Head of caudate nucleus (tissue), 42 donors: ENCODE data around the gene PXYLP1.

ENCODE experiments used
- DNase-seq, 42 donors: peaks; one replicate each; pipeline versions ENCODE4 v3.0.0 to v3.0.0-alpha.2; 2020 to 2021; ENCODE audit warnings: mixed read lengths in 7 of 42
- intact Hi-C: fragments of 100-400 bp; cut with DNase I; formaldehyde crosslinking; loops from one replicate; pipeline ENCODE4 v1.15.0; 2022

Gene PXYLP1

GRCh38 chr3:141262308-141262705 is 30.7 kb downstream of the PXYLP1 start:
- intact Hi-C loops, result no loop called here
- DNase-seq, result no peak

DNA sequence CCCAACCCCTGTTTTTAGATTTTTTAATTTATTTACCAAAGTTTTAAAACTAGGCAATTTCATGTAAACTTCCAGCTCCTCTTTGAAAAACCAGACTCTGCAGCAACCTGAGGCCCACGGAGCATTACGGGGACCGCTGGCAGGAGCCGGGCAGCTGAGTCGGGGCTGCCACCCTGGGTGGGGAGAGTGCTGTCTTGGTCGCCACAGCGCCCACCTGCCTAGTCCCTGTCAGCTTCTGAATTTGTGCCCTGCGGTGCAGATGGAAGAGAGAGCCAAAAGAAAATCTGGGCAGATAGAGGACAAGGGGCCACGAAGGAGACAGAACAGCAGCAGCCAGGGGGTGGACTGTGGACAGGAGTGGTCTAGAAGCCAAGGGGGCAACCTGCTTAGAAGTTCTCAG is 34.6 kb downstream of the PXYLP1 start:
- intact Hi-C loops, result no loop called here

DNA sequence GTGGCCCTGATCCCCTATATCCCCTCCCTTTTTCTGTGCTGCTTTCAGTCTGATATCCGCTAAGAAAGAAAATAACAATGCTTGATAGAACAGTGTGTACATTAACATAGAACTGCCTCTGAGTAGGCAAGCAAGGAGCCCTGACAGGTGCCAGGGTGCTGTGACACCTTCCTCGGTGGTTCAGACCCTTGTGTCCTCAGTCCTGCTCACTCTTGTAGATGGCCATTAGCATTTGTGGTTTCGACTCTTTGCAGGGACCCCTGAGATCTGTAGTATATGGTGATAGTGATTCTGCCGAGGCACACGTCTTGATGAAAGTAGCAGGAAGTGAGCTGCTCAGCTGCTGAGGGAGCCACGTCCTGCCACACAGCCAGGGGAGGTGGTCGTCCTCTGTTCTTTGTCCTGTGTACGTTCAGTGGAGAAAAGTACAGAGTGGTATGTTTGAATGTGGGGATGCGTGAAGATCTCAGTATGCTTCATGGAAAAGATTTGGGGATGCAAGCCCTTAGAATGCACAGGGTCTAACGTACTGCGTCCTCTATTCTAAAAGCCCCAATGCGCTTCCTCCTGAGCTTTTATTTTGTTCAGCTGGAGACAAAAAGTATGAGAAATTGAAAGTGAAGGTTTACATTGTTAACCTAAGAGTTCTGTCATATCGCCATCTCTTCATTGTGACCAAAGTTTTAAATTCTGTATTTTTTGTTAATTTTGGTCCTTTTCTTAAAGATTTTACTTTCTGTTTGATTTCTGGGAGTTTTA is 35.4 kb downstream of the PXYLP1 start:
- DNase-seq, result no peak
- intact Hi-C loops, result no loop called here

More for the DNA sequence above, 34.6 kb downstream of the PXYLP1 start:
- DNase-seq, result no peak

DNA sequence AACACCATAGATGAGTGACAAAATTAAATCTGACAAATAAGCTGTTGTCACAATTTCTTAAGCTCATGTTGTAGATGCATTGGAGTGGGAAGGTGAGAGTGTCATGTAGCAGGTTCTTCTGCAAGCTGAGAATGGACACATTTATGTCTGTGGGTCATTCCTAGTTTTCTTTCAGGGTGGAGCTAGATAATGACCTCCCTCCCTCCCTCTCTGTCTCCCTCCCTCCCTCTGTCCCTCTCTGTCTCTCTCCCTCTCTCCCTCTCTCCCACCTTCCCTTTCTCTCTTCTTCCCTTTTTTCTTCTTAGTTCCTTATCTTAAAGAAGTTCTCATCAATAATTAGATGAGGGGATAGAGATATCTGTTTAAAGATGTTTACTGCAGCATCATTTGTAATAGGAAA is 36.0 kb downstream of the PXYLP1 start:
- DNase-seq, result no peak
- intact Hi-C loops, result no loop called here

- DNase-seq, result no peak
- intact Hi-C loops, result no loop called here
These were observed 36.7 kb downstream of the PXYLP1 start for GRCh38 chr3:141268306-141268705.

GRCh38 chr3:141268791-141269190 is 37.2 kb downstream of the PXYLP1 start:
- DNase-seq, result no peak
- intact Hi-C loops, result no loop called here

- no peak for DNase-seq
These were observed 38.3 kb downstream of the PXYLP1 start for GRCh38 chr3:141269961-141270360.

GRCh38 chr3:141271279-141272030 is 39.8 kb downstream of the PXYLP1 start:
- no peak for DNase-seq
- intact Hi-C loops, result no loop called here

More at GRCh38 chr3:141269961-141270360, 38.3 kb downstream of the PXYLP1 start:
- intact Hi-C loops, result no loop called here

GRCh38 chr3:141272906-141273662 is 41.5 kb downstream of the PXYLP1 start:
- intact Hi-C loops, result no loop called here
- peak in 1 of 42 donors; percentile 18 for DNase-seq

GRCh38 chr3:141273700-141274410 is 42.2 kb downstream of the PXYLP1 start:
- intact Hi-C loops, result no loop called here
- no peak for DNase-seq

GRCh38 chr3:141274411-141275031 is 42.9 kb downstream of the PXYLP1 start:
- intact Hi-C loops, result loop anchor here (5.0 kb wide), 1 partner anchor 42 kb away; the partner anchor contains the start of gene PXYLP1
- DNase-seq, result peak in 1 of 42 donors; percentile 35

DNA sequence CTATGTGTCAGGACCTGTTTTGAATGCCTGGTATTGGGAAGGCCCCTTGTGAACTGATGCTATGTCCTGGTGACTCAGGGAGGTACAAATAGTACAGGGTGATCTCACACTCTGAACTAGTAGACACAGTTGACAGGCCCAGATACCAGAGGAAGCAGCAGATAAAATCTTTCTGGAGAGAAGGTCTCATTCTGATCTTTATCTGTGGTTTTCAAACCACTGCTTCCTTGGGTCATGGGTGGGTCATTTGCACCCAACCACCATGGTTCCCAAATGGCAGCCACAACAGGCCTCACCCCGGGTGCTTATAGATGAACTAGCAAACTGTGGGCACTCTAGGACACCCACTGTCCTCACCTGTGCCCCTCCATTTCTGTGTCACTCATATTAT is 43.4 kb downstream of the PXYLP1 start:
- intact Hi-C loops, result loop anchor here (5.0 kb wide), 1 partner anchor 43 kb away; the partner anchor contains the start of gene PXYLP1
- peak in 1 of 42 donors; percentile 31 for DNase-seq

DNA sequence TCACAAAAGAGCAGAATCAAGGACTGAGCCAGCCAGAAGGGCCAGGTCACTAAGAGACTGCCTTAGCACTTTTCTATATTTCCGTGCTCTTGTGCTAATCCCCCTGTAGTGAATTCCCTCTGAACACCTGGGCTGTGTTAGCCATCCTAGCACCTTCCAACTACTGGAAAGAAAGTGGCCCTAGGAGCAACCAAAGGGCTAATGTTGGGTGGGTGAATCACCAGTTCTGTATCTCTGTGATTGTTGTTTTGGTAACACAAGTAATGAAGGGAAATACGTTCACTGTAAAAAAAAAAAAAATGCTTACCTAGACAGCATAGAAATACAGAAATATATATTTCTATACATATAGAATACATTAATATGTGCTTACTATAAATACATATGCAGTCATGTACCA is 43.9 kb downstream of the PXYLP1 start:
- intact Hi-C loops, result loop anchor here (5.0 kb wide), 1 partner anchor 43 kb away; the partner anchor contains the start of gene PXYLP1
- DNase-seq, result no peak

DNA sequence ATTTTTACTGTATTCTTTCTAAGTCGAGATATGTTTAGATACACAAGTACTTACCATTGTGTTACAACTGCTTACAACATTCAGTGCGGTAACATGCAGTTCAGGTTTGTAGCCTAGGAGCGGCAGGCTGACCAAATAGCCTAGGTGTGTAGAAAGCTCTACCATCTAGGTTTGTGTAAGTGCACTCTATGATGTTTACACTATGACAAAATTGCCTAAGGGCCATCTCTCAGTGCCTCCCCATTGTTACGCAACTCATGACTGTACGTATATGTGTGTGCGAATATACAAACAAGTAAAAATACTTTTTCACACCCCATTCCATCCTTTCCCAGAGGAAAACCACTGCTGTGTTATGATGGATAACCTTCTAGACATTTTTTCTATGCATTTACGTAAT is 44.3 kb downstream of the PXYLP1 start:
- intact Hi-C loops, result loop anchor here (5.0 kb wide), 1 partner anchor 44 kb away; the partner anchor contains the start of gene PXYLP1
- peak in 1 of 42 donors; percentile 9 for DNase-seq

GRCh38 chr3:141276398-141276797 is 44.8 kb downstream of the PXYLP1 start:
- intact Hi-C loops, result loop anchor here (5.0 kb wide), 1 partner anchor 44 kb away; the partner anchor contains the start of gene PXYLP1
- DNase-seq, result peak in 1 of 42 donors; percentile 28

GRCh38 chr3:141277451-141277850 is 45.8 kb downstream of the PXYLP1 start:
- intact Hi-C loops, result loop anchor here (5.0 kb wide), 1 partner anchor 45 kb away; the partner anchor contains the start of gene PXYLP1
- peak in 1 of 42 donors; percentile 7 for DNase-seq

DNA sequence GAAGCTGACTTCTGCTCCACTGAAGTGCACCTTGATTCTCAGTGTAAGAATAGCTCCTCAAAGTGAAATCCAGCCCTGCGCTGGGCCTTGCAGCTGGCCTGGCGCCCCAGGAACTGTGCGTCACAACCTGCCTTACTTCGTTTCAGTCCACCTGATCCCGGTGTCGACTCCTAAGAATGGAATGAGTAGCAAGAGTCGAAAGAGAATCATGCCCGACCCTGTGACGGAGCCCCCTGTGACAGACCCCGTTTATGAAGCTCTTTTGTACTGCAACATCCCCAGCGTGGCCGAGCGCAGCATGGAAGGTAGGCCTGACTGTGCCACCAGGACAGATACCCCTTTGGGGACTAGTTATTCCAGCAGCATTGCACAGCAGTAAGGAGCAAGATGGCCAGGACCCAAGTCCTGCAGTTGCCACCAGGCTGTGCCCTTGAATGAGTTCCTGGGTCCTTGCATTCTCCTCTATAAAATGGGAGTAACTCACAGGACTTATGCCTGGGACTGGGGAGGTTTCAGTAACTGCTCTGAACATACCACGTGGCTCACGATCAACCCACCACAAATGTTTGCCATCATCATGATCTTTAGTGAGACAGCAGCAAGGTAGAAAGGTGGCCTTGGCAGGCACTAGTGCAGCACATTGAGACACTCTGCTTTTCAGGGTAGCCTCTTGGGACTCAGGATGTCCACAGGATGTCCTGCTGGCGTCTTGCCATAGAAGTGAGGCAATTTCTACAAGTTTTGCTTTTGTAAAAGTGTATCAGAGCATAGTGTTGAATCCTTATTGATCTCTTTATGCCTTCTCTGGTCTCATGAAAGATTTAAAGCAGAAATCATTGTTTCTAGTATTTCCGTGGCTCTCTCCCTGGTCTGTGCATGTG is 46.8 kb downstream of the PXYLP1 start:
- peak in 1 of 42 donors; percentile 42 for DNase-seq
- intact Hi-C loops, result loop anchor here (5.0 kb wide), 1 partner anchor 46 kb away; the partner anchor contains the start of gene PXYLP1
